HepG2 (cell line): ENCODE measurements around the gene TDRD9. TPM values are rescaled to one million over a fixed set of nuclear protein-coding genes. Genes with fewer than 3 reads are reported as not detected.

Source experiments
- ATAC-seq: fragments of 200-7000 bp; cut with Tn5 transposase; 3 replicates; pipeline ENCODE4 v1.9.1; 2020; ENCODE audit warnings: mild to moderate bottlenecking, moderate library complexity
- BruUV-seq: library from RNA; stranded (reverse); fragments of 400-500 nt; replicated peaks from 2 replicates; lab custom pipeline; 2021; lab: Mats Ljungman, UMichigan
- CTCF ChIA-PET: fragments of 300-600 bp; formaldehyde crosslinking; extraction: SDS; loops from one replicate; lab custom pipeline; 2021; ENCODE audit warnings: low total read pairs, inconsistent platforms, low intra/inter-chr PET ratio; lab: Yijun Ruan, JAX
- POLR2A ChIA-PET: fragments of 350-600 bp; sonication (Branson Sonifier 250); formaldehyde crosslinking; loops from one replicate; lab custom pipeline; 2020; ENCODE audit warnings: antibody characterized with exemption, inconsistent platforms; lab: Yijun Ruan, JAX
- DNase-seq: peaks from one replicate; pipeline ENCODE4 v3.0.0-alpha.2; 2015; ENCODE audit warnings: low spot score
- FAIRE-seq: peaks from 3 replicates; lab custom pipeline; 2011; peaks lifted over from hg19 to GRCh38; lab: Jason Lieb, UNC
- H2AFZ ChIP-seq: one replicate; pipeline ENCODE4 v1.6.1; 2011; ENCODE audit warnings: low read length, inconsistent platforms
- H3K27ac ChIP-seq: fragments of 300-600 bp; 3 replicates; pipeline ENCODE4 v1.8.0; 2011; ENCODE audit warnings: mixed run types, mild to moderate bottlenecking, mixed read lengths, low read length, inconsistent platforms; ENCODE audit not compliant: insufficient read depth; ENCODE audit errors: extremely low read length
- H3K27me3 ChIP-seq, 2 experiments: fragments of 200-600 bp in 1 of 2; 2 replicates in 1 of 2; 3 replicates in 1 of 2; pipeline versions ENCODE4 v1.6.0 to v1.8.0; 2011; ENCODE audit warnings: low read length in 2 of 2, mild to moderate bottlenecking in 2 of 2, moderate library complexity in 2 of 2, inconsistent platforms in 1 of 2; ENCODE audit not compliant: insufficient read depth in 2 of 2, control insufficient read depth in 1 of 2
- H3K36me3 ChIP-seq, 2 experiments: fragments of 200-600 bp in 1 of 2; replicated peaks in 1 of 2; 2 replicates in 1 of 2; 3 replicates in 1 of 2; pipeline versions ENCODE4 v1.5.1 to v1.8.0; 2011; ENCODE audit warnings: low read length in 2 of 2, inconsistent platforms in 1 of 2; ENCODE audit not compliant: insufficient read depth in 2 of 2, control insufficient read depth in 1 of 2
- H3K4me1 ChIP-seq: 2 replicates; pipeline ENCODE4 v1.5.1; 2012; ENCODE audit warnings: low read length, inconsistent platforms; ENCODE audit not compliant: insufficient read depth
- H3K4me2 ChIP-seq: 2 replicates; pipeline ENCODE4 v1.6.0; 2011; ENCODE audit warnings: low read depth, low read length, inconsistent platforms
- H3K4me3 ChIP-seq, 3 experiments: fragments of 200-600 bp in 1 of 3; sonication (generic), shearing (Covaris generic) in 1 of 3; replicated peaks in 1 of 3; 2 replicates each; pipeline ENCODE4 v1.5.1; 2011 to 2016; ENCODE audit warnings: low read length in 3 of 3, inconsistent platforms in 2 of 3, low read depth in 2 of 3, mild to moderate bottlenecking in 2 of 3, control low read depth in 1 of 3, mixed read lengths in 1 of 3; ENCODE audit not compliant: insufficient read depth in 1 of 3
- H3K79me2 ChIP-seq: one replicate; pipeline ENCODE4 v1.6.1; 2011; ENCODE audit warnings: low read length, inconsistent platforms; ENCODE audit not compliant: insufficient read depth
- H3K9ac ChIP-seq: 2 replicates; pipeline ENCODE4 v1.6.0; 2011; ENCODE audit warnings: mild to moderate bottlenecking, low read depth, low read length, inconsistent platforms; ENCODE audit not compliant: insufficient read depth
- H3K9me3 ChIP-seq: 2 replicates; pipeline ENCODE4 v1.5.1; 2012; ENCODE audit warnings: mild to moderate bottlenecking, low read length
- H4K20me1 ChIP-seq: 2 replicates; pipeline ENCODE4 v1.6.0; 2011; ENCODE audit warnings: inconsistent platforms, mild to moderate bottlenecking, low read length, moderate library complexity; ENCODE audit not compliant: insufficient read depth
- AGO2 ChIP-seq: fragments of 200-400 bp; formaldehyde crosslinking; optimal IDR thresholded peaks from 2 replicates; pipeline ENCODE3; 2017; ENCODE audit warnings: mild to moderate bottlenecking, low read depth, low read length, moderate library complexity
- CEBPZ ChIP-seq: IDR thresholded peaks from 2 replicates; pipeline ENCODE4 v1.6.1; 2012; ENCODE audit warnings: low read length, improper control_type of control experiment
- DNMT1 ChIP-seq: sonication (generic); formaldehyde crosslinking; IDR thresholded peaks from 2 replicates; pipeline ENCODE4 v1.5.1; 2020; ENCODE audit warnings: mild to moderate bottlenecking, missing genetic modification reagents
- ZNF143 ChIP-seq: sonication (generic); formaldehyde crosslinking; IDR thresholded peaks from 2 replicates; pipeline ENCODE4 v1.4.0; 2020; ENCODE audit warnings: missing genetic modification reagents
- ZNF292 ChIP-seq: sonication (generic); formaldehyde crosslinking; IDR thresholded peaks from 2 replicates; pipeline ENCODE4 v1.8.1; 2022; ENCODE audit warnings: mild to moderate bottlenecking, low read depth, missing genetic modification reagents, borderline replicate concordance
- ZNF513 ChIP-seq: sonication (generic); formaldehyde crosslinking; conservative IDR thresholded peaks from 2 replicates; pipeline ENCODE4 v1.5.0; 2020; ENCODE audit warnings: missing genetic modification reagents
- WGBS: methylation state at CpG from one replicate; pipeline ENCODE4 v1.1.6; 2017; ENCODE audit warnings: low lambda C conversion rate; 5-methylcytosine and 5-hydroxymethylcytosine counted together
- in situ Hi-C: cut with HindIII; loops from 2 replicates; pipeline ENCODE4 v1.10.0; 2017; ENCODE audit warnings: low pct_unique_long_range_greater_than_20kb; ENCODE audit not compliant: extremely low pct_ligation_motif_present
- intact Hi-C: fragments of 100-400 bp; cut with micrococcal nuclease; formaldehyde crosslinking; loops from one replicate; pipeline ENCODE4 v1.10.0; 2022; ENCODE audit not compliant: unreplicated experiment
- polyA plus RNA-seq, 8 experiments: library from polyadenylated mRNA; depleted of rRNA in 3 of 8; stranded (reverse) in 7 of 8; unstranded in 1 of 8; fragments of >200 nt; fragmentation: Illumina TruSeq in 4 of 8; extraction: Trizol in 4 of 8; gene quantifications; 2 replicates each; pipeline versions ENCODE4 v1.2.1 to v1.2.3, GENCODE V29; 2011 to 2016; ENCODE audit warnings: low read depth in 4 of 8, missing spikeins in 1 of 8, mixed read lengths in 1 of 8; ENCODE audit not compliant: insufficient read depth in 1 of 8
- total RNA-seq, 5 experiments: library from RNA; depleted of rRNA; stranded (reverse); fragments of >200 nt; fragmentation: Illumina TruSeq; extraction: Trizol; gene quantifications; 2 replicates each; pipeline ENCODE4 v1.2.3, GENCODE V29; 2016; ENCODE audit warnings: low read depth in 1 of 5

The TDRD9 gene
- total and polyA plus RNA-seq, 2 of the 13 experiments (the other 11 are each of a cell fraction or from before 2014, with no cell fraction given), result not detected

GRCh38 chr14:104095426-104096310, 167.4 kb downstream of the TDRD9 start (continued):
- no peak for TF ChIP-seq CEBPZ
- TF ChIP-seq DNMT1, result no peak

GRCh38 chr14:104096318-104096717, 168.1 kb downstream of the TDRD9 start:
- Histone ChIP-seq H2AFZ (no peak overlapping the region), H3K36me3 (no peaks in the 10 kb centered on the region), H3K27ac (no peak overlapping the region), H3K27me3 (peaks cover 7 to 35% of the 10 kb centered on the region in 2 experiments; a peak in 4 of 5 replicates), H3K9ac (no peak overlapping the region), H3K4me2 (no peak overlapping the region), H4K20me1 (no peaks in the 10 kb centered on the region; the same call in 1 of the 2 replicates), H3K79me2 (no peaks in the 10 kb centered on the region), H3K4me3 (no peak overlapping the region), H3K4me1 (peaks cover 7% of the 10 kb centered on the region; the same call in 1 of the 2 replicates), H3K9me3 (no peaks in the 10 kb centered on the region)
- TF ChIP-seq ZNF143 (CRISPR knock-in tag) (no peak), ZNF292 (CRISPR knock-in tag) (no peak), AGO2 (no peak), ZNF513 (CRISPR knock-in tag) (no peak)
- no peak for ATAC-seq
- WGBS, result 30% methylated on average over 2 of the region's 14 CpGs
- no peak for FAIRE-seq
- ChIA-PET CTCF (no interaction called here), POLR2A (no interaction called here)
- intact Hi-C loops, result no loop called here
- no TSS peak for BruUV-seq
- no peak for DNase-seq
- in situ Hi-C loops, result loop anchor here (5.0 kb wide), 1 partner anchor 36 kb away; no protein-coding TSS in a partner anchor
